SK-N-MC (cell line): Measurements from ENCODE around the gene INAFM2.

Source experiments
- DNase-seq: peaks from one replicate; pipeline ENCODE4 v3.0.0-alpha.2; 2011; ENCODE audit warnings: low read depth, low spot score
- H3K27ac ChIP-seq: fragments of 200-600 bp; sonication (generic); 2 replicates; pipeline ENCODE4 v1.5.1; 2016; ENCODE audit warnings: mixed run types
- H3K36me3 ChIP-seq: fragments of 200-600 bp; sonication (generic); 2 replicates; pipeline ENCODE4 v1.6.1; 2017; ENCODE audit warnings: antibody characterized with exemption, low read length, mixed read lengths; ENCODE audit not compliant: insufficient read depth
- H3K4me3 ChIP-seq: fragments of 200-600 bp; sonication (generic); 2 replicates; pipeline ENCODE4 v1.5.1; 2016
- H3K9ac ChIP-seq: fragments of 200-600 bp; sonication (generic); 2 replicates; pipeline ENCODE4 v1.8.0; 2017; ENCODE audit warnings: mixed run types, mixed read lengths; ENCODE audit not compliant: insufficient read length
- H3K9me3 ChIP-seq: fragments of 200-600 bp; sonication (generic); 2 replicates; pipeline ENCODE4 v1.6.1; 2017; ENCODE audit warnings: low read depth, mild to moderate bottlenecking, antibody characterized with exemption, low read length, moderate library complexity, mixed read lengths
- EZH2 ChIP-seq: fragments of 200-600 bp; sonication (generic); IDR thresholded peaks from one replicate; pipeline ENCODE4 v1.6.1; 2017; ENCODE audit warnings: antibody characterized with exemption
- FOXP2 ChIP-seq: optimal IDR thresholded peaks from 2 replicates; pipeline ENCODE3; 2011; ENCODE audit warnings: mild to moderate bottlenecking, moderate library complexity; ENCODE audit not compliant: insufficient read depth; ENCODE audit errors: extremely low read length, control extremely low read depth
- POLR2AphosphoS5 ChIP-seq: IDR thresholded peaks from 2 replicates; pipeline ENCODE4 v1.6.1; 2012; ENCODE audit warnings: mild to moderate bottlenecking, low read depth, low read length, borderline replicate concordance

The INAFM2 gene

DNA sequence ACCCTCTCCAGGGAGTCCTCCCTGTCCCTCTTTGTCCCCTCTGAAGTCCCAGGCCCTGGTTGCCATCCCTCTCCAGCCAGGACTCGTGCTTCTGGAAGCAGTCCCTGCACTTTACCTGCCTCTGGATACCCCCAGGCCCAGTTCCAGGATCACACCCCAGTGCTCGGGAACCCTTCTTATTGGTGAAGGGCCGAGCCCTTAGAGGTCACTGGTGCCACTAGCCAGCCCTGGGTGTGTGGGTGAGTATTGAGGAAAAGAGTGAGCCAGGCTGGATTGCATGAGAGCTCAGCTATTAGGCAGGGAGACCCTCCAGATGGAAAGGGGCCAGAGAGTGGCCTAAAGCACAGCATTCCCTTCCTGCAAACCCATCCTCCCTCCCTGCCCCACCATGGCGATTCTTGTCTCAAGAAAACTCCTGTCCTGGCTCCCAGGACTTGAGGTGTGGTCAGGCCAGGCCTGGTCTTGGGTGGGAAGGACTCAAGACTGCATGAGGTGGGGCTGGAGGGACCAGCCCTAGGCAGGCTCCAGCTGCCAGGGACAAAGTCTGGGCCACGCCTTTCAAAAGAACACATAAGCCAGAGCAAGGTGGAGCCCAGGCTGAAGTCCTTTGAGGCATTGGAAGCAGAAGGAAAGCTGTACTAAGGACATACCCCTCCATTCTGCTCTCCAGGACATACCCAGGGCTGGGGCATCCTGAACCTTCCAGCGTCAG is 22.5 kb downstream of the INAFM2 start:
- Histone ChIP-seq H3K9ac (no peak overlapping the region), H3K27ac (no peak overlapping the region), H3K36me3 (no peaks in the 10 kb centered on the region), H3K4me3 (no peak overlapping the region), H3K9me3 (no peaks in the 10 kb centered on the region)
- TF ChIP-seq FOXP2 (no peak), POLR2AphosphoS5 (no peak), EZH2 (no peak)
- DNase-seq: no peak

DNA sequence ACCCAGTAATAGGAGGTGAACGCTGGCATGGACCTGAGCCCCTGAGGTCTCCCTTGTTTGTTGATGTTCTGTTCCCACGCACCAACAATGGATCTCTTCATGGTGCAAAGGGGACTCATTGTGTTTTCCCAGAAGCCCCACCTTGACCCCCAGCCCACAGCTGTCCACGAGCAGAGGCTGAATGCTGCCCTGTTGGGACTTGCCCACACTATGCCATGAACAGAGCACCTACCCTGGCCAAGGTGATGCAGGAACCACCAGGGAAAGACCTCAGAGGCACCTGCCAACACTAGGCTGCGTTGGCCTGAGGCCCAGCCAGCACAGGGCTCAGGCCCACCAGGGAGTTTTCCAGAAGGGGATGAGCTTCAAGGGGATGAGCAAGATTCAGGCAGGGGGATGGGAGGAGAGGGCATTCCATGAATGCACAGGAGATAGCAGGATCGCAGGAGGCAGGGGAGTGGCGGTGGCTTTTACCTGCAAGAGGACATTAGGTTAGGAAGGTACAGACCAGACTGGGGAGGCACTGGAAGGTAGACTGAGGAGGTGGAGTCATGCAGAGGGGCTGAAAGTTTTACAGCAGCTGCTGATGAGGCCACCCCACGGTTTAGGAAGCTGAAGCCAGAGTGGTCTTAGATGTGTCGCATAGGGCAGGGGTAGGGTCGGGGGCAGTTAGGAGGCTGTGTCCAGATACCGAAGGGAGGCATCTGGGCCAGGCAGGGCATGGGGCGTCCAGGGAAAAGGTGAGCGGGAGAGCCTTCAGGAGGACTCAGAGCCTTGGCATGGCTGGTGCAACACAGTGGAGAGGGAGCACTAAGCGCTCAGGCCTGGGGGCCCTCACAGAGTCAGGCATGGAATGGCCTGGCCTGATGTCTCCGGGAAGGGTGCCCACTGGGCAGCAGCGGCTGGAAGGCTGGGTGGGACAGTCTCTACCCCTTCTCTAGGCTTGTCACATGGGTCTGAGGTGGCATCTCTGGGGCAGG is 23.4 kb downstream of the INAFM2 start:
- H3K9me3 ChIP-seq: no peaks in the 10 kb centered on the region
- H3K27ac ChIP-seq: no peak overlapping the region
- no peak for TF ChIP-seq EZH2
- no peak for TF ChIP-seq POLR2AphosphoS5
- TF ChIP-seq FOXP2: no peak
- no peak overlapping the region for H3K9ac ChIP-seq
- H3K36me3 ChIP-seq: no peaks in the 10 kb centered on the region
- no peak for DNase-seq
- no peak overlapping the region for H3K4me3 ChIP-seq

- no peak for DNase-seq
- Histone ChIP-seq H3K4me3 (no peak overlapping the region), H3K9me3 (no peaks in the 10 kb centered on the region), H3K27ac (no peak overlapping the region), H3K36me3 (no peaks in the 10 kb centered on the region), H3K9ac (no peak overlapping the region)
- no peak for TF ChIP-seq EZH2
- TF ChIP-seq POLR2AphosphoS5: no peak
- TF ChIP-seq FOXP2: no peak
These were observed 24.3 kb downstream of the INAFM2 start for GRCh38 chr15:40347559-40348473.

GRCh38 chr15:40348474-40348870 is 25.0 kb downstream of the INAFM2 start:
- Histone ChIP-seq H3K36me3 (no peaks in the 10 kb centered on the region), H3K27ac (no peak overlapping the region), H3K9ac (no peak overlapping the region), H3K4me3 (no peak overlapping the region), H3K9me3 (no peaks in the 10 kb centered on the region)
- no peak for TF ChIP-seq FOXP2
- no peak for TF ChIP-seq EZH2
- TF ChIP-seq POLR2AphosphoS5: no peak
- DNase-seq: no peak

DNA sequence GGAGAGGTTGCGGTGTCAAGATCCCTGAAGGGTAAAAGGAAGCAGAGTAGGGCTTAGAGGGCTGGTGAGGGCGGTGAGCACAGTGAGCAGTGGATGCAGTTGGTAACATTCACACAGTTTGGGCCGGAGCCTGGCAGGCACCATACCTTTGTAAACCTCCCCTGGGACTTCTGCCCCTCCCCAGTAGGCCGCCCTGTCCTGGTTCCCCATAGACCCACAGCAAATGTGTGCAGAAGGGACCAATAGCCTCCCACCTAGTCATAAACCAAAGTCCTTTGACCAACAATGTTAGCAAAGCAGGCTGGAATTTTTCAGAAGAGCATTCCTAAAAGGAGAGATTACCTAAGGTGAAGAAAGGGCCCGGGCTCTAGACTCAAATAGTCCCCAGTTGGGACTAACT is 25.7 kb downstream of the INAFM2 start:
- Histone ChIP-seq H3K9ac (no peak overlapping the region), H3K27ac (no peak overlapping the region)

DNA sequence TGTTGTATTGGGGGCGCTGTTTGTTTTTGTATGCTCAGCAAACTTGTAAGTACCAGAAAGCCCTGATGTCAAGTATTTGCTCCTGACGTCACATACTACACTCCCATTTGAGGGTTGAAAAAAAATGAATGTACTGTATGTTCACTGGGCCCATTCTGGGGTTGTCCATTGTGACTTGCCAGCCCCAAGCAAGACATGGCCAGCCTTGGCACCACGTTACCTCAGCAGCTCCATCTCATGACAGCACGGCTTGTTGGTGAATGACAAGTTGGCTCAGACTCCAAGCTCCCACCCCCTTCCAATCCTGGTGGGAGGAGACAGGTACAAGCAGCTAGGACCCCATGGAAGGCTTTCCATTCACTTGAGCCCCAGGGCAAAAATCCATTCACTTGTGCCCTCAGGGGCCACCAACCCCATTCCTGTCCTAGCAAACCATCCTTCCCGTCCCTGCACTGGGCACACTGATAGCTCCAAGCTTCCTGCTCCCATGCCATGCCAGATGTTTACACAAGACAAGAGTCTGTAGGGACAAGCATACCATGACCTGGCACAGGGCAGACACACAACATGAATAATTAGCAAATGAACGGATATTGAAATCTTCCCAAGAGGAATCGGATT is 28.9 kb downstream of the INAFM2 start:
- no peak for DNase-seq
- TF ChIP-seq FOXP2 (no peak), EZH2 (no peak), POLR2AphosphoS5 (no peak)
- H3K4me3 ChIP-seq: no peak overlapping the region
- H3K27ac ChIP-seq: no peak overlapping the region
- no peak overlapping the region for H3K9ac ChIP-seq
- no peaks in the 10 kb centered on the region for H3K9me3 ChIP-seq
- H3K36me3 ChIP-seq: no peaks in the 10 kb centered on the region

More for the DNA sequence above, 25.7 kb downstream of the INAFM2 start:
- DNase-seq: no peak
- H3K36me3 ChIP-seq: no peaks in the 10 kb centered on the region
- TF ChIP-seq FOXP2 (no peak), EZH2 (no peak), POLR2AphosphoS5 (no peak)
- H3K9me3 ChIP-seq: no peaks in the 10 kb centered on the region
- no peak overlapping the region for H3K4me3 ChIP-seq

DNA sequence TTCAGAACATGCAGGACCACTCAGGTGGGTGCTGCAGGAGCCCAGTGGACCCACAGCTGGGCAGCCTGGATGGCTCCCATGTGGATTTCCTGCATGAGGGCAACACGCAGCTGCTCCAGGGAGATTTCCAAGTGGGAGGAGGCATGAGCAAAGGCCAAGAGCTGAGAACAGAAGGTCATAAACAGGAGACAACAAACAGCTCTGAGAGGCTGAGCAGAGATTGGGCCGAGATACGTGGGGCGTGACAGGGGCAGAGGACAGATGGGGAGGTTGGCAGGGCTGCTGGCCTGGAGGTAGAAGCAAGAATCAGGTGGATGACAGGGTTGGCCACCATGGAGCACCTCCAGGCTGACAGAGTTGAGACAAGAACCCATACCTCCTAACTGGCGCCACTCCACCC is 30.2 kb downstream of the INAFM2 start:
- no peak overlapping the region for H3K4me3 ChIP-seq
- no peak for DNase-seq
- H3K9ac ChIP-seq: no peak overlapping the region
- H3K36me3 ChIP-seq: no peaks in the 10 kb centered on the region
- no peak overlapping the region for H3K27ac ChIP-seq
- no peak for TF ChIP-seq EZH2
- no peak for TF ChIP-seq POLR2AphosphoS5
- no peak for TF ChIP-seq FOXP2
- no peaks in the 10 kb centered on the region for H3K9me3 ChIP-seq
